Right lobe of liver (tissue), 6 donors: Measurements from ENCODE around the gene NRF1. TPM values are rescaled to one million over a fixed set of nuclear protein-coding genes. Genes with fewer than 3 reads are reported as not detected.
"Not testable (repeated sequence)": the region's sequence is repeated elsewhere in the genome, so short reads cannot be mapped to it uniquely, and the experiment has no call there.

Source experiments
- ATAC-seq, 4 donors: fragments of 200-7000 bp; cut with Tn5 transposase; one replicate each; pipeline ENCODE4 v1.9.1; 2020; ENCODE audit warnings: mild to moderate bottlenecking in 4 of 4, moderate library complexity in 4 of 4
- DNase-seq, 3 donors: peaks; one replicate each; pipeline ENCODE4 v3.0.0-alpha.2; 2020
- H3K27ac ChIP-seq, 3 donors: fragments of 200-600 bp; one replicate each; pipeline ENCODE4 v1.8.0; 2022
- H3K27me3 ChIP-seq, 2 donors: fragments of 200-600 bp; one replicate each; pipeline ENCODE4 v1.8.0; 2022
- H3K36me3 ChIP-seq, 4 donors: fragments of 200-600 bp; sonication (generic) in 1 of 4; one replicate each; pipeline versions ENCODE4 v1.5.1 to v1.8.0; 2017 to 2022; ENCODE audit warnings: control low read depth in 1 of 4
- H3K4me1 ChIP-seq, 4 donors: fragments of 200-600 bp; sonication (generic) in 1 of 4; one replicate each; pipeline versions ENCODE4 v1.5.1 to v1.8.0; 2017 to 2022; ENCODE audit warnings: control low read depth in 1 of 4
- H3K4me3 ChIP-seq, 3 donors: fragments of 200-600 bp; one replicate each; pipeline ENCODE4 v1.8.0; 2022
- H3K9me3 ChIP-seq, 4 donors: fragments of 200-600 bp; sonication (generic) in 1 of 4; one replicate each; pipeline versions ENCODE4 v1.5.1 to v1.8.0; 2017 to 2022; ENCODE audit warnings: control low read depth in 1 of 4
- CTCF ChIP-seq, 4 donors: fragments of 200-600 bp in 3 of 4; fragments of 450-650 bp in 1 of 4; IDR thresholded peaks; one replicate each; pipeline versions ENCODE4 v1.5.1 to v1.8.0; 2016 to 2022; ENCODE audit warnings: antibody characterized with exemption in 4 of 4, mild to moderate bottlenecking in 2 of 4
- POLR2A ChIP-seq: fragments of 450-650 bp; IDR thresholded peaks from one replicate; pipeline ENCODE4 v1.6.1; 2017; ENCODE audit warnings: antibody characterized with exemption, mild to moderate bottlenecking
- WGBS: methylation state at CpG from one replicate; pipeline ENCODE4 v1.1.6; 2018; ENCODE audit warnings: low coverage, low lambda C conversion rate; ENCODE audit not compliant: insufficient coverage; ENCODE audit errors: missing lambda C conversion rate; 5-methylcytosine and 5-hydroxymethylcytosine counted together
- intact Hi-C, 2 donors: fragments of 100-400 bp; cut with DNase I; formaldehyde crosslinking; loops; one replicate each; pipeline versions ENCODE4 v1.11.2 to v1.14.1; 2022
- total RNA-seq, 6 experiments: library from RNA; depleted of rRNA in 2 of 6; stranded (reverse); fragments of >200 nt in 2 of 6; fragmentation: NEBNext Ultra II Directional in 3 of 6; extraction: Animal tissue kit (Norgen Biotek cat#: 25700) in 3 of 6; gene quantifications; one replicate each; pipeline versions ENCODE4 v1.1.0 to v1.2.4, GENCODE V29; 2016 to 2023
- donor health status: DM: no; HTN: yes; CAD: no.
- donor health status: DM: no; HTN: no; CAD: no.
- donor health status: DM: no; HTN: no; CAD: no.
- donor health status: DM: no; HTN: yes; CAD: no.
- donor health status: DM: no; HTN: yes; CAD: no.

NRF1 gene
- total RNA-seq, 6 experiments from 2014 or later, result 3.9 to 6.8 (median 5.3) TPM

- no peaks in the 10 kb centered on the region for H3K4me1 ChIP-seq
- H3K36me3 ChIP-seq, result peaks cover 0 to 14% (median under 1%) of the 10 kb centered on the region in 4 donors
- DNase-seq (no peak), ATAC-seq (no peak)
- no peaks in the 10 kb centered on the region for H3K9me3 ChIP-seq
- H3K27ac ChIP-seq, result no peak overlapping the region
- H3K4me3 ChIP-seq, result no peak overlapping the region
- WGBS, result 96% methylated on average over 5 of the region's 8 CpGs
- intact Hi-C loops, result no loop called here
- no peaks in the 10 kb centered on the region for H3K27me3 ChIP-seq
- no peak for TF ChIP-seq CTCF (IDR thresholded peaks at IDR 0.05)
- no peak for TF ChIP-seq POLR2A
These were observed 45.8 kb downstream of the NRF1 start for GRCh38 chr7:129657363-129657762.

GRCh38 chr7:129659907-129660306 is 48.4 kb downstream of the NRF1 start:
- H3K27me3 ChIP-seq, H3K9me3 ChIP-seq, H3K27ac ChIP-seq, H3K4me1 ChIP-seq, ATAC-seq, H3K4me3 ChIP-seq, DNase-seq: not testable (repeated sequence)
- H3K36me3 ChIP-seq, result peaks cover 0 to 14% (median under 1%) of the 10 kb centered on the region in 4 donors
- WGBS, result 63% methylated on average over 2 of the region's 2 CpGs
- intact Hi-C loops, result loop anchor here in 1 of 2 donors (10.0 kb wide), 2 partner anchors 165 to 355 kb away; no protein-coding TSS in a partner anchor

GRCh38 chr7:129661645-129662182 is 50.2 kb downstream of the NRF1 start:
- H3K27me3 ChIP-seq, result no peaks in the 10 kb centered on the region
- DNase-seq (no peak), ATAC-seq (no peak)
- H3K36me3 ChIP-seq, result peaks cover 0 to 14% (median under 1%) of the 10 kb centered on the region in 4 donors
- H3K9me3 ChIP-seq, result no peaks in the 10 kb centered on the region
- WGBS, result 100% methylated on average over 4 of the region's 4 CpGs
- no peaks in the 10 kb centered on the region for H3K4me1 ChIP-seq
- intact Hi-C loops, result loop anchor here in 1 of 2 donors (10.0 kb wide), 2 partner anchors 163 to 353 kb away; no protein-coding TSS in a partner anchor
- no peak overlapping the region for H3K27ac ChIP-seq
- H3K4me3 ChIP-seq, result no peak overlapping the region
- TF ChIP-seq POLR2A (no peak), CTCF (IDR thresholded peaks at IDR 0.05) (no peak)

- WGBS, result 50% methylated on average over 1 of the region's 32 CpGs
- intact Hi-C loops, result loop anchor here in 1 of 2 donors (10.0 kb wide), 2 partner anchors 162 to 352 kb away; no protein-coding TSS in a partner anchor
- not testable (repeated sequence) for H3K4me3 ChIP-seq, H3K9me3 ChIP-seq, DNase-seq, ATAC-seq, H3K27me3 ChIP-seq, H3K27ac ChIP-seq, H3K4me1 ChIP-seq, H3K36me3 ChIP-seq
These were observed 51.7 kb downstream of the NRF1 start for GRCh38 chr7:129663240-129663639.

DNA sequence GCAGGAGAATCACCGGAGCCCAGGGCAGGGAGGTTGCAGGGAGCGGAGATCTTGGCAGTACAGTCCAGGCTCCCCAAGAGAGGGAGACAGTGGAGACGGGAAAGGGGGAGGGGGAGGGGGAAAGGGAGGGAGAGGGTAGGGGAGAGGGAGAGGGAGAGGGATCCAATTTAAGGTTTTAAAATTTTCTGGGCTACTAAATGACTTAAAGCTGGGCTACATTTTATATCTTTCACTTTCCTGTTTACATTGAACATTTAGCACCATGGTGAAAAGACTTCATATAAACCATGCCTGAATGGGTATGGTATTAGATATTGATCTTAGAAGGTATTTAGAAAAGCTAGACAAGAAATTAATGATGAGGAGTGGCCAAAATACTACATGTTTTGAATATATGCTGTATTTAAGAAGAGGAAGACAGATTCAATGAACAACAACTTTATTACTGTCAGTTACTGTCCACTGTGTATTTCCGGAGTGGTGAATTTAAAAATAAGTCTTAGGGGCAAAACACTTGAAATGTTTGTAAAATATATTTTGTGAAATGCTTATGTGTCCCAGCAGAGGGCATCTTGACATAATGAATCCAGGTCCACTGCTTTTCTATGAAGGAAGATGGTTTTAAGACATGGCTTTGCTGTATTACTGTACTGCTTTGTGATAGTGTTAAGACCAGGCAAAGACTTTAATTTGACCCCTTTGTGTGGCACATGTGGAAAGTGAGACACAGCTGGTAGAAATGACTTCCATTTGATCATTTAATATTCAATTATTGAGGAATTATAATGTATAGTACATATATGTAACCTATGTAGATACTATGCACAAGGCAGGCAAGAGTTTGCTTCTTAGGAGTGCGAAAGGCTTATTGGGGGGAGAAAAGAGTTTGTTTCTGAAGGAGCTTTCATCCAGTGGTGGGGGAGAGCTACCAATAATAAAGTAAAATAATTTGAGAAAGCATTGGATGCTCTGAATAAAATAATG is 52.8 kb downstream of the NRF1 start:
- no peak overlapping the region for H3K4me3 ChIP-seq
- H3K36me3 ChIP-seq, result peaks cover 0 to 2% (median 0%) of the 10 kb centered on the region in 4 donors
- no peak for DNase-seq
- no peak overlapping the region for H3K27ac ChIP-seq
- intact Hi-C loops, result loop anchor here in 1 of 2 donors (10.0 kb wide), 2 partner anchors 160 to 350 kb away; no protein-coding TSS in a partner anchor
- peak; percentile 47 to 71 (median 56) for ATAC-seq
- TF ChIP-seq POLR2A, result no peak
- peak; percentile 35 to 52 (median 42) for TF ChIP-seq CTCF (IDR thresholded peaks at IDR 0.05)
- WGBS, result 52% methylated on average over 3 of the region's 5 CpGs
- no peaks in the 10 kb centered on the region for H3K9me3 ChIP-seq
- H3K27me3 ChIP-seq, result no peaks in the 10 kb centered on the region
- H3K4me1 ChIP-seq, result no peaks in the 10 kb centered on the region
